Measurements from ENCODE around the gene SLC39A7.

Gene SLC39A7

DNA sequence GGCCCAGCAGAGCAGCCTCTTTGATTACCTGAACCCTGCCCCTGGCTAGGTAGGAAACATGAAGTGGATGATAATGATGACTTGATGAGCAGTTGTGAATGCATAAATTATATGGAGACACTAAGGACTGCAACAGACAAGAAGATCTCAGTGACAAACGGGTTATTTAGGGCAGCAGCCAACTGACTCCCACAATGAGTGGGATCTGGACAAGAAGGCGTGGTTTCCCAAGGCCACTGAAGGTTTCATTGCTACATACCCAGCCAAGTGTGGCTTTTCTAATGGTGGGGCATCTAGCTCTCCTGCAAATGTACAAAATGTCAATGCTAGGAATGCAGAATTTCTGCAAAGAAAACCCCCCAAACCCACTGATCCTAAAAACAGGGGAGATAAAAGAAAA, 37.1 kb downstream of the SLC39A7 start:
- no peaks in the 10 kb centered on the region for H3K27me3 ChIP-seq (ENCODE audit: insufficient read depth, low read length)
- no peaks in the 10 kb centered on the region for H3K79me2 ChIP-seq (ENCODE audit: insufficient read depth, low read length)
- H3K9ac ChIP-seq (ENCODE audit: low read length): no peak overlapping the region
- TF ChIP-seq, protein P1, sequence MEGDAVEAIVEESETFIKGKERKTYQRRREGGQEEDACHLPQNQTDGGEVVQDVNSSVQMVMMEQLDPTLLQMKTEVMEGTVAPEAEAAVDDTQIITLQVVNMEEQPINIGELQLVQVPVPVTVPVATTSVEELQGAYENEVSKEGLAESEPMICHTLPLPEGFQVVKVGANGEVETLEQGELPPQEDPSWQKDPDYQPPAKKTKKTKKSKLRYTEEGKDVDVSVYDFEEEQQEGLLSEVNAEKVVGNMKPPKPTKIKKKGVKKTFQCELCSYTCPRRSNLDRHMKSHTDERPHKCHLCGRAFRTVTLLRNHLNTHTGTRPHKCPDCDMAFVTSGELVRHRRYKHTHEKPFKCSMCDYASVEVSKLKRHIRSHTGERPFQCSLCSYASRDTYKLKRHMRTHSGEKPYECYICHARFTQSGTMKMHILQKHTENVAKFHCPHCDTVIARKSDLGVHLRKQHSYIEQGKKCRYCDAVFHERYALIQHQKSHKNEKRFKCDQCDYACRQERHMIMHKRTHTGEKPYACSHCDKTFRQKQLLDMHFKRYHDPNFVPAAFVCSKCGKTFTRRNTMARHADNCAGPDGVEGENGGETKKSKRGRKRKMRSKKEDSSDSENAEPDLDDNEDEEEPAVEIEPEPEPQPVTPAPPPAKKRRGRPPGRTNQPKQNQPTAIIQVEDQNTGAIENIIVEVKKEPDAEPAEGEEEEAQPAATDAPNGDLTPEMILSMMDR (IDR thresholded peaks at IDR 0.05; ENCODE audit: low read length): no peak
- TF ChIP-seq EZH2 (IDR thresholded peaks at IDR 0.05; ENCODE audit: borderline replicate concordance, low read length): no peak
- H3K9me2 ChIP-seq (ENCODE audit: low read depth, low read length): no peaks in the 10 kb centered on the region
- H3K27ac ChIP-seq (ENCODE audit: low read depth, low read length, poor library complexity, severe bottlenecking): no peak overlapping the region
- no peaks in the 10 kb centered on the region for H3F3A ChIP-seq (ENCODE audit: insufficient read depth, low read length)
- no peaks in the 10 kb centered on the region for H4K20me1 ChIP-seq (ENCODE audit: insufficient read depth, low read length)
- H3K36me3 ChIP-seq (ENCODE audit: insufficient read depth, low read length): no peaks in the 10 kb centered on the region
- H3K4me3 ChIP-seq (ENCODE audit: low read depth, low read length, poor library complexity, severe bottlenecking): no peak overlapping the region
- no peak overlapping the region for H2AFZ ChIP-seq (ENCODE audit: low read length)
- no peak overlapping the region for H3K4me2 ChIP-seq (ENCODE audit: low read length)
- H3K4me1 ChIP-seq (ENCODE audit: insufficient read depth, low read length, severe bottlenecking): no peaks in the 10 kb centered on the region
- no peaks in the 10 kb centered on the region for H3K9me3 ChIP-seq (ENCODE audit: low read length)

DNA sequence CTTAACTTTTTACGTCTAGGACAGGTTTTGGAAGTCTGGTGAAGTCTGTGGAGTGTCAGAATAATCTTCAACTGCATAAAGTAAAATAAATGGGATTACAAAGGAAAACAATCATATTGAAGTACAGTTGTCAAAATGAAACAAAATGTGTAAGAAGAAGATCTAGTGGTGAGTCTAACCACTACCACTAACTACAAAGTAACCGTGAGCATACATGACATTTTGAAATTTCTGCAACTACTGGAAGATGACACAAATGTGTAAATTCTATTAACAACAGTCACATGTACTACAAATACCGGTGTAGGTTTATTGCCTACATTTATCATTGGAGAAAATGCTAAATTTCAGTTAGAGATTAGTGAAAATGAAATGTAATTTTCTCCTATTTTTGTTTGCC, 41.3 kb downstream of the SLC39A7 start:
- TF ChIP-seq EZH2 (IDR thresholded peaks at IDR 0.05; ENCODE audit: borderline replicate concordance, low read length): no peak
- TF ChIP-seq, protein P1 (IDR thresholded peaks at IDR 0.05; ENCODE audit: low read length): no peak
- Histone ChIP-seq H3K36me3 (ENCODE audit: insufficient read depth, low read length) (no peaks in the 10 kb centered on the region), H2AFZ (ENCODE audit: low read length) (no peak overlapping the region), H3K27ac (ENCODE audit: low read depth, low read length, poor library complexity, severe bottlenecking) (no peak overlapping the region), H3K9ac (ENCODE audit: low read length) (no peak overlapping the region), H3K4me2 (ENCODE audit: low read length) (no peak overlapping the region), H3K9me2 (ENCODE audit: low read depth, low read length) (no peaks in the 10 kb centered on the region), H3K79me2 (ENCODE audit: insufficient read depth, low read length) (no peaks in the 10 kb centered on the region), H3K9me3 (ENCODE audit: low read length) (no peaks in the 10 kb centered on the region), H3K27me3 (ENCODE audit: insufficient read depth, low read length) (no peaks in the 10 kb centered on the region), H3K4me1 (ENCODE audit: insufficient read depth, low read length, severe bottlenecking) (no peaks in the 10 kb centered on the region), H3K4me3 (ENCODE audit: low read depth, low read length, poor library complexity, severe bottlenecking) (no peak overlapping the region), H3F3A (ENCODE audit: insufficient read depth, low read length) (no peaks in the 10 kb centered on the region), H4K20me1 (ENCODE audit: insufficient read depth, low read length) (no peaks in the 10 kb centered on the region)

DNA sequence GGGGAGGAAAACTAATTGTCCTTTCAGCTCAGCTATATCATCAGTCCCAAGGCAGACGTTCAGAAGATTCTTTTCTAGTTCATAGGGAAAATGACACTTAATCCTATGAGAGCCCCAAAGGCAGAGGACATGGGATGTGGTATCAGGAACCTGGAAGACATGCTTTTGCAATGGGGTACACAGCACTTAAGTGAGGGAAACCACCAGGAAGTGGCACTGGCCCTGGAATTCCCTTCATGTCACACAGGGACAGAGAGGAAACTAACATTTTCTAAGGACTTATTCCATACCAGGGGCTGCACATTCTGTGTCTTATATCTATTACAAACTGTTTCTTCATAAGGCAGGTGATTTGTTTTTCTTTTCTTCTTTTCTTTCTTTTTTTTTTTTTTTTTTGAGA, 42.8 kb downstream of the SLC39A7 start:
- Histone ChIP-seq H3K4me2 (ENCODE audit: low read length) (no peak overlapping the region), H4K20me1 (ENCODE audit: insufficient read depth, low read length) (no peaks in the 10 kb centered on the region), H3K27me3 (ENCODE audit: insufficient read depth, low read length) (no peaks in the 10 kb centered on the region), H3K4me1 (ENCODE audit: insufficient read depth, low read length, severe bottlenecking) (peaks cover 7% of the 10 kb centered on the region), H3K36me3 (ENCODE audit: insufficient read depth, low read length) (no peaks in the 10 kb centered on the region), H3K4me3 (ENCODE audit: low read depth, low read length, poor library complexity, severe bottlenecking) (no peak overlapping the region), H3K9ac (ENCODE audit: low read length) (no peak overlapping the region), H3K79me2 (ENCODE audit: insufficient read depth, low read length) (no peaks in the 10 kb centered on the region), H3K27ac (ENCODE audit: low read depth, low read length, poor library complexity, severe bottlenecking) (no peak overlapping the region), H3K9me3 (ENCODE audit: low read length) (no peaks in the 10 kb centered on the region), H2AFZ (ENCODE audit: low read length) (no peak overlapping the region), H3K9me2 (ENCODE audit: low read depth, low read length) (no peaks in the 10 kb centered on the region), H3F3A (ENCODE audit: insufficient read depth, low read length) (no peaks in the 10 kb centered on the region)
- no peak for TF ChIP-seq EZH2 (IDR thresholded peaks at IDR 0.05; ENCODE audit: borderline replicate concordance, low read length)
- TF ChIP-seq, protein P1 (IDR thresholded peaks at IDR 0.05; ENCODE audit: low read length): no peak
